ENCODE measurements around the gene KDM6B. TPM values are rescaled to one million over a fixed set of nuclear protein-coding genes. Genes with fewer than 3 reads are reported as not detected.

The KDM6B gene
- total RNA-seq, 1 experiment from 2014 or later: 41.3 TPM

- peaks cover 12% of the 10 kb centered on the region for H3K79me2 ChIP-seq (ENCODE audit: low read depth)
- no peak overlapping the region for H3K27ac ChIP-seq
- TF ChIP-seq, protein P1, sequence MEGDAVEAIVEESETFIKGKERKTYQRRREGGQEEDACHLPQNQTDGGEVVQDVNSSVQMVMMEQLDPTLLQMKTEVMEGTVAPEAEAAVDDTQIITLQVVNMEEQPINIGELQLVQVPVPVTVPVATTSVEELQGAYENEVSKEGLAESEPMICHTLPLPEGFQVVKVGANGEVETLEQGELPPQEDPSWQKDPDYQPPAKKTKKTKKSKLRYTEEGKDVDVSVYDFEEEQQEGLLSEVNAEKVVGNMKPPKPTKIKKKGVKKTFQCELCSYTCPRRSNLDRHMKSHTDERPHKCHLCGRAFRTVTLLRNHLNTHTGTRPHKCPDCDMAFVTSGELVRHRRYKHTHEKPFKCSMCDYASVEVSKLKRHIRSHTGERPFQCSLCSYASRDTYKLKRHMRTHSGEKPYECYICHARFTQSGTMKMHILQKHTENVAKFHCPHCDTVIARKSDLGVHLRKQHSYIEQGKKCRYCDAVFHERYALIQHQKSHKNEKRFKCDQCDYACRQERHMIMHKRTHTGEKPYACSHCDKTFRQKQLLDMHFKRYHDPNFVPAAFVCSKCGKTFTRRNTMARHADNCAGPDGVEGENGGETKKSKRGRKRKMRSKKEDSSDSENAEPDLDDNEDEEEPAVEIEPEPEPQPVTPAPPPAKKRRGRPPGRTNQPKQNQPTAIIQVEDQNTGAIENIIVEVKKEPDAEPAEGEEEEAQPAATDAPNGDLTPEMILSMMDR (conservative IDR thresholded peaks at IDR 0.05): no peak
- TF ChIP-seq EZH2 (IDR thresholded peaks at IDR 0.05; ENCODE audit: low read depth): no peak
- intact Hi-C loops (cut with micrococcal nuclease; ENCODE audit: unreplicated experiment): loop anchor here (10.0 kb wide), 1 partner anchor 297 kb away; the partner anchor contains the start of gene MPDU1
- DNase-seq: no peak
- H3K4me2 ChIP-seq: no peak overlapping the region
- ChIA-PET POLR2A (ENCODE audit: unreplicated experiment) (no interaction called here), CTCF (no interaction called here)
- no peaks in the 10 kb centered on the region for H3K9me3 ChIP-seq (ENCODE audit: insufficient read depth, low read depth)
- H3K36me3 ChIP-seq (ENCODE audit: low read depth): no peaks in the 10 kb centered on the region
- peaks cover 10% of the 10 kb centered on the region; the same call in 1 of the 2 replicates for H3K4me1 ChIP-seq (replicated peaks; ENCODE audit: insufficient read depth)
- H2AFZ ChIP-seq: no peak overlapping the region
- peaks cover 10% of the 10 kb centered on the region; the same call in 1 of the 2 replicates for H3F3A ChIP-seq (ENCODE audit: insufficient read depth, low read depth)
- H3K27me3 ChIP-seq (ENCODE audit: insufficient read depth, low read depth): no peaks in the 10 kb centered on the region
- no peaks in the 10 kb centered on the region for H3K9me2 ChIP-seq (ENCODE audit: insufficient read depth)
- no TSS peak for BruUV-seq (replicated peaks)
- no peak overlapping the region for H3K4me3 ChIP-seq
- H4K20me1 ChIP-seq (ENCODE audit: insufficient read depth): no peaks in the 10 kb centered on the region
These were observed 48.1 kb downstream of the KDM6B start for GRCh38 chr17:7882068-7882467.

GRCh38 chr17:7882629-7883028, 48.6 kb downstream of the KDM6B start:
- no peak overlapping the region for H3K4me2 ChIP-seq
- H3K79me2 ChIP-seq (ENCODE audit: low read depth): peaks cover 12% of the 10 kb centered on the region
- no peak overlapping the region for H3K4me3 ChIP-seq
- peaks cover 10% of the 10 kb centered on the region; the same call in 1 of the 2 replicates for H3K4me1 ChIP-seq (replicated peaks; ENCODE audit: insufficient read depth)
- no peaks in the 10 kb centered on the region for H3K27me3 ChIP-seq (ENCODE audit: insufficient read depth, low read depth)
- peaks cover 12% of the 10 kb centered on the region; the same call in 1 of the 2 replicates for H3F3A ChIP-seq (ENCODE audit: insufficient read depth, low read depth)
- intact Hi-C loops (cut with micrococcal nuclease; ENCODE audit: unreplicated experiment): loop anchor here (10.0 kb wide), 1 partner anchor 298 kb away; the partner anchor contains the start of gene MPDU1
- no peaks in the 10 kb centered on the region for H3K36me3 ChIP-seq (ENCODE audit: low read depth)
- TF ChIP-seq, protein P1 (conservative IDR thresholded peaks at IDR 0.05): no peak
- TF ChIP-seq EZH2 (IDR thresholded peaks at IDR 0.05; ENCODE audit: low read depth): no peak
- H3K9me3 ChIP-seq (ENCODE audit: insufficient read depth, low read depth): no peaks in the 10 kb centered on the region
- no peak overlapping the region for H3K27ac ChIP-seq
- POLR2A ChIA-PET (ENCODE audit: unreplicated experiment): interaction anchor here (0.6 kb wide), 1 partner anchor 115 kb away, joined by 4 read pairs; no protein-coding TSS in a partner anchor
- CTCF ChIA-PET: interaction anchor here (0.7 kb wide), 1 partner anchor 107 kb away, joined by 4 read pairs; no protein-coding TSS in a partner anchor
- BruUV-seq (replicated peaks): no TSS peak
- DNase-seq: no peak
- no peak overlapping the region for H2AFZ ChIP-seq
- no peaks in the 10 kb centered on the region for H4K20me1 ChIP-seq (ENCODE audit: insufficient read depth)
- no peaks in the 10 kb centered on the region for H3K9me2 ChIP-seq (ENCODE audit: insufficient read depth)

Other genes starting within 250 kb of the KDM6B start
- gene SOX15, start 244.1 kb upstream of the KDM6B start, total RNA-seq (2021): 80.9 and 124 TPM in 2 replicates
- 61.5 and 63.7 TPM in 2 replicates for gene FXR2, start 219.3 kb upstream of the KDM6B start, total RNA-seq (2021)
- gene SAT2, start 206.4 kb upstream of the KDM6B start, total RNA-seq (2021): 52.0 and 68.7 TPM in 2 replicates
- 0.52 and 1.0 TPM in 2 replicates for gene SHBG, start 204.1 kb upstream of the KDM6B start, total RNA-seq (2021)
- 0.63 and 0.73 TPM in 2 replicates for gene ATP1B2, start 183.3 kb upstream of the KDM6B start, total RNA-seq (2021)
- 307 and 340 TPM in 2 replicates for gene TP53, start 146.7 kb upstream of the KDM6B start, total RNA-seq (2021)
- gene WRAP53, start 145.7 kb upstream of the KDM6B start, total RNA-seq (2021): 31.9 and 37.2 TPM in 2 replicates
- 1.5 and 1.6 TPM in 2 replicates for gene EFNB3, start 129.0 kb upstream of the KDM6B start, total RNA-seq (2021)
- gene DNAH2, start 116.5 kb upstream of the KDM6B start, total RNA-seq (2021): 10.6 and 11.6 TPM in 2 replicates
- gene TMEM88, start 20.8 kb downstream of the KDM6B start, total RNA-seq (2021): 3.1 and 3.4 TPM in 2 replicates
- gene NAA38, start 23.3 kb downstream of the KDM6B start, total RNA-seq (2021): 159 and 176 TPM in 2 replicates
- gene CYB5D1, start 23.8 kb downstream of the KDM6B start, total RNA-seq (2021): 14.3 and 22.0 TPM in 2 replicates
- gene CHD3, start 54.6 kb downstream of the KDM6B start, total RNA-seq (2021): 197 and 219 TPM in 2 replicates
- gene RNF227, start 82.1 kb downstream of the KDM6B start, total RNA-seq (2021): 3.1 and 4.2 TPM in 2 replicates
- 9.5 and 13.8 TPM in 2 replicates for gene KCNAB3, start 95.6 kb downstream of the KDM6B start, total RNA-seq (2021)
- 181 and 224 TPM in 2 replicates for gene TRAPPC1, start 97.7 kb downstream of the KDM6B start, total RNA-seq (2021)
- gene CNTROB, start 98.0 kb downstream of the KDM6B start, total RNA-seq (2021): 62.3 and 65.1 TPM in 2 replicates
- 0.79 TPM in 1 of 2 replicates, not detected in the other for gene GUCY2D, start 168.4 kb downstream of the KDM6B start, total RNA-seq (2021)
- gene ALOX15B, start 204.8 kb downstream of the KDM6B start, total RNA-seq (2021): not detected in 2 replicates

Measured in PC-9 (cell line).